OCI-LY7 (cell line): ENCODE results near the gene CMKLR1.

Experiments
- CTCF ChIP-seq: fragments of 200-600 bp; sonication (generic); conservative IDR thresholded peaks from 2 replicates; pipeline ENCODE4 v1.5.1; 2014; ENCODE audit warnings: mild to moderate bottlenecking, antibody characterized with exemption, low read length, moderate library complexity, mixed read lengths
- EZH2phosphoT487 ChIP-seq: fragments of 200-600 bp; sonication (generic); IDR thresholded peaks from 2 replicates; pipeline ENCODE4 v1.6.1; 2018; ENCODE audit warnings: low read depth, borderline replicate concordance, mild to moderate bottlenecking, mixed run types, antibody characterized with exemption, low read length, moderate library complexity, mixed read lengths

DNA sequence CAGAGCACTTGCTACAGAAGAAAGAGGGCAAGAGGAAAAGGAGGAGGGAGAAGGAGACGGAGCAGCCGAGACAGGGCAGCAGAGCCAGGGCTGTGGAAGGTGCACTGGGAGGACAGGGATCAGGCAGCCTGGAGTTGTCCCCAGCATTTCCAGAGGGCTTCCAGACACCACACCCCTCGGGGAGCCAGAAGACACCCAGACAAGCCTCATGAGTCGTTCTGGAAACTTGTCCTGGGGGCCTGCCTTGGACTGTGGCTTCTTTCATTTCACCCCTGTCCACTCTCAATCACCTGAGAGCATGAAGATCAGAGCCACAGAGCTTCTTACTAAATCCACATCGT lies 14.1 kb downstream of the CMKLR1 start:
- TF ChIP-seq CTCF: no peak
- TF ChIP-seq EZH2phosphoT487: no peak
